WI38 (cell line): ENCODE data around the gene CCL17.

ENCODE experiments used
- H3K4me3 ChIP-seq: 2 replicates; pipeline ENCODE4 v1.5.1; 2011; ENCODE audit warnings: low read depth, mild to moderate bottlenecking, control low read depth, low read length
- TF ChIP-seq, protein P1 (sequence below): IDR thresholded peaks from 2 replicates; pipeline ENCODE4 v1.5.1; 2012; ENCODE audit warnings: low read depth, mild to moderate bottlenecking, control low read depth, low read length

Gene CCL17

GRCh38 chr16:57426356-57426755 is 21.8 kb downstream of the CCL17 start:
- TF ChIP-seq, protein P1, sequence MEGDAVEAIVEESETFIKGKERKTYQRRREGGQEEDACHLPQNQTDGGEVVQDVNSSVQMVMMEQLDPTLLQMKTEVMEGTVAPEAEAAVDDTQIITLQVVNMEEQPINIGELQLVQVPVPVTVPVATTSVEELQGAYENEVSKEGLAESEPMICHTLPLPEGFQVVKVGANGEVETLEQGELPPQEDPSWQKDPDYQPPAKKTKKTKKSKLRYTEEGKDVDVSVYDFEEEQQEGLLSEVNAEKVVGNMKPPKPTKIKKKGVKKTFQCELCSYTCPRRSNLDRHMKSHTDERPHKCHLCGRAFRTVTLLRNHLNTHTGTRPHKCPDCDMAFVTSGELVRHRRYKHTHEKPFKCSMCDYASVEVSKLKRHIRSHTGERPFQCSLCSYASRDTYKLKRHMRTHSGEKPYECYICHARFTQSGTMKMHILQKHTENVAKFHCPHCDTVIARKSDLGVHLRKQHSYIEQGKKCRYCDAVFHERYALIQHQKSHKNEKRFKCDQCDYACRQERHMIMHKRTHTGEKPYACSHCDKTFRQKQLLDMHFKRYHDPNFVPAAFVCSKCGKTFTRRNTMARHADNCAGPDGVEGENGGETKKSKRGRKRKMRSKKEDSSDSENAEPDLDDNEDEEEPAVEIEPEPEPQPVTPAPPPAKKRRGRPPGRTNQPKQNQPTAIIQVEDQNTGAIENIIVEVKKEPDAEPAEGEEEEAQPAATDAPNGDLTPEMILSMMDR, result no peak
- no peak overlapping the region for H3K4me3 ChIP-seq

GRCh38 chr16:57427307-57427706 is 22.7 kb downstream of the CCL17 start:
- H3K4me3 ChIP-seq, result no peak overlapping the region
- TF ChIP-seq, protein P1, result no peak

GRCh38 chr16:57427824-57428223 is 23.3 kb downstream of the CCL17 start:
- TF ChIP-seq, protein P1, result no peak

DNA sequence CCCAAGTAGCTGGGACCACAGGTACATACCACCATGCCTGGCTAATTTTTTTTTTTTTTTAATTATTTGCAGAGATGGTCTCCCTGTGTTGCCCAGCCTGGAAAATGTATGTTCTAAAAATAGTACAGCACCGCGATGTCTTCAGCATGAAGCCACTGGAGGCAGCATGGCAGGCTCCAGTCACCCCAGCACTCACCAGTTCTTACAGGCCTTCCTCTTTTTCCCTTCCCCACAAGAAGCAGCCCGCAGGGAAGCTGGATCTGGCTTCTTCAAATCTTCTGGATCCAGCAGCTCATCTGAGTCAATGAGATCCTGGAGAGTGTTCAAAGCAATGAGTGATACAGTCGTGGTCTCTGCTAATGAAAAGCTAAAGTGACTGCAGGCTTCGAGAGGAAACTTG is 26.4 kb downstream of the CCL17 start:
- TF ChIP-seq, protein P1, result no peak
- no peak overlapping the region for H3K4me3 ChIP-seq

More at GRCh38 chr16:57427824-57428223, 23.3 kb downstream of the CCL17 start:
- no peak overlapping the region for H3K4me3 ChIP-seq

GRCh38 chr16:57432505-57432904 is 27.9 kb downstream of the CCL17 start:
- TF ChIP-seq, protein P1, result no peak
- H3K4me3 ChIP-seq, result no peak overlapping the region

DNA sequence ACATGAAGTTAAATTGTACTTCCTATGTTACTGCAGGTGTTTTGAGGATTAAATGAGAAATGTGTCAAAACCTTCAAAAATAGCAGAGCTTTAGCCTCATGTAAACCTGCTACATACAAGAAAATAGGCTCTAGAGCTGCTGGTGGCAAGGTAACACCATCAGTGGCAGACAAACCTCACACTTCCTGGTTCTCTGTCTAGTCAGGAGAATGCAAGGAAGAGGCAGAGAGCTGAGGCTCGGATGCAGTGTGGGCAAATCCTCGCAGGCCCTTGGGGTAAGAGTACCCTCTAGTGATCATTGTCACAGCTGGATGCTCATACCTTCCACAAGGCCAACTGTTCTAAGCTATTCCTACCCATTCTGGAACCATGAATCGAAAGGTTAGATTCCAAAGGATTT is 28.4 kb downstream of the CCL17 start:
- TF ChIP-seq, protein P1, result no peak
- no peak overlapping the region for H3K4me3 ChIP-seq

DNA sequence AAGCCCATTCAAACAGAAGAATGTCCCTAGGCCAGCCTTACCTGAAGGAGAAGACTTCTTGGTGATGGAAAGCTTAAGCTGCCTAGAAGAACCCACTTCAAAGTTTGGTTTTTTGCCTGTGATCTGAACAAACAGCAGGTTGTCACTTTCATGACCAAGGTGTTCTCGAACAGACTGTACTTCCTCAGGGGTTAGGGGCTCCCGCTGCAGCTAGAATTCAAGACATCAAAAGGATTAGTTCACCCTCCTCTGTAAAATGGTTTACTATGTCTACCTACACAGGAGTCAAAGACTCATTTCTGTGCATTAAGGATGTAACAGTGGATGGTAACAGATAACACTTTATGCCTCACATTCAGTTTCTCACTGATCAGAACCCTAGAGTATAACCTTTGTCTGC is 29.4 kb downstream of the CCL17 start:
- TF ChIP-seq, protein P1, result no peak
- no peak overlapping the region for H3K4me3 ChIP-seq
